G401.6 (cell line): ENCODE data around the gene UBE3B.

Experiments used
- FAIRE-seq: peaks from 2 replicates; lab custom pipeline; 2012; peaks lifted over from hg19 to GRCh38; lab: Jason Lieb, UNC

Gene UBE3B

GRCh38 chr12:109532721-109533486, 55.5 kb downstream of the UBE3B start:
- no peak for FAIRE-seq

GRCh38 chr12:109533487-109533740, 56.0 kb downstream of the UBE3B start:
- FAIRE-seq = no peak

- FAIRE-seq = no peak
Observed at GRCh38 chr12:109534456-109534855, 57.0 kb downstream of the UBE3B start.

- FAIRE-seq = no peak
Observed at GRCh38 chr12:109535231-109535862, 57.9 kb downstream of the UBE3B start.

DNA sequence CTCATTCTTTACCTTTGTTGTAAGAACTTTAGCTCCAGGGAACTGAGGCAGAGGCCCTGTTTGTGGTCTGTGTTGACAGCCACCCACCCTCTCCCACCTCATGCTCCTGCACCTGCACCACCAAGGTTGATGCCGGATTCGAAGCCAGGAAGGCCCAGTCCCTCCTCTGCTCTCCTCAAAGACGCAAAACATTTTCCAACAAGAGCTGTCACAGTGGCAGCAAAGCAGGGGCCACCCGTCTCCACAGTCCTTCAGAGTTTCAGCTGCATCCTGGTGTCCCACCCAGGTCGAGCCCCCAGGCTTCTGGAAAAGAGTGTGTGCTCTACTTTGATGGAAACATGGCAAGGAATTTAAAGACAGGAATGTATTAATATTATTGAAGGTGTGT, 58.4 kb downstream of the UBE3B start:
- FAIRE-seq = no peak

DNA sequence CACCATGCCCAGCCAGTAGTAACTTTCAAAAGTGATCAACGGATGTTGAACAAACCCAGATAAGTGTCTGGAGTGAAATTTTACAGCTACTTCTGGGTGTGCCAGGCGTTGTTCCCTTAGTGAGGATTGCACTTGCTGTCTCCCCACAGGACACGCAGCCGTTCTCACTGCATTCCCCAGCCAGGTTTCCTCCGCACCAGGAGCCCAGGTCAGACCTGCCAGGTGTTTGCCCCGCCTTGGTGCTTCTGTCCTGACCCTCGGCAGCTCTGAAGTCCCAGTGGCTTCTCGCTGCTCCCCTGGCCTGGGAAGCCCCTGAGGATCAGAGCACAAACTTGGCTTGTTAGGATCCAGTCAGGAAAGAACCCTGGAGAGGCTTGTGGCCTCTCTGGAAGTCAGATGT, 59.7 kb downstream of the UBE3B start:
- no peak for FAIRE-seq

DNA sequence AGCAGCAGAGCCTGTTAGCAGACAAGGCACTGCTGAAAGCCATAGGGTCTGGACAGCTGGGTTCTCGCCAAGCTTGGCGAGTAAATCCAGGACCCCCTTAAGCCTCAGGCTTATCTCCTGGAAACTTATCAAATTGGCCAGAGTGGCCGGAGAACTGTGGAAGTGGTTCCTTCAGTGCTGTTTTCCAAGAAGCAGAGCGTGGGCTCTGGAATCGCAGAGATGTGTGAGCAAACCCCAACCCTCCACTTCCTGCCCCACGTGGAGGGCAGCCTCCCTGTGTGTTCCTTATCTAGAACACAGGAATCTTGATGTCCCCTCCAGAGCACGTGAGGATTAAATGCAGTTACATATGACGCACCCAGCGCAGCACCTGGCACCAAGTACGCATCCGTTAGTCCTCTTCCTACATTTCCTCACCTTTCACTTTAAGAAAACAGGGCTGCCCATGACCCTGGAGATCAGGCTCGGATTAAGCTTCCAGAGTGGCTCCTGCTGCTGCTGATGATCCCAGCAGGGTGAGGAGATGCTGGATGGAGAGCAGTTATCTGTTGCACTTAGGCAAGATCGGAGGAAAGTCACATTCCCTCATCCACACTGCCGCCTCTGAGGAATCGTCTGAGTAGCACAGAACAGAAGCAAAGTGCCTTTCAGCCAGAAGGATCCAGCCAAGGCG, 60.9 kb downstream of the UBE3B start:
- FAIRE-seq = no peak

- no peak for FAIRE-seq
Observed at GRCh38 chr12:109539508-109539907, 62.1 kb downstream of the UBE3B start.

- FAIRE-seq = no peak
Observed at GRCh38 chr12:109540526-109541412, 63.3 kb downstream of the UBE3B start.

GRCh38 chr12:109541413-109541726, 63.9 kb downstream of the UBE3B start:
- no peak for FAIRE-seq

- no peak for FAIRE-seq
Observed at GRCh38 chr12:109542014-109542413, 64.6 kb downstream of the UBE3B start.

DNA sequence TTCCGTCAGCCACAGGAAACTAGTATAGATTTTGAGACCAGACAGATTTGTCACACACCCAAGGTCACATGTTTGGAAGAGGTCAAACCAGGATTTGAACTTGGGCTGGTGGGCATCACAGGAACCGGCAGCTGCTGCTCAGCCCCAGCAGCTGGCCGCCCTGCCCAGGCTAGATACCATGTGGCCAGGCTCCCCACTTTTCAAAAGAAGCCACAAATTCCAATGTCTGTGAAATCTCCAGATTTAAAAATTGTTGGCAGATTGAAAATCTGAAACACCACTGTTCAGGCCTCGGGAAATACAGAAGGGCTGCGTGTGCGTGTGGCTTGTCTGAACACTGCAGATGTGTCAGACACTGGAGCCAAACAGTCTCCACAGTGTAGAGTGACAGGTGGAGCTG, 65.4 kb downstream of the UBE3B start:
- no peak for FAIRE-seq

DNA sequence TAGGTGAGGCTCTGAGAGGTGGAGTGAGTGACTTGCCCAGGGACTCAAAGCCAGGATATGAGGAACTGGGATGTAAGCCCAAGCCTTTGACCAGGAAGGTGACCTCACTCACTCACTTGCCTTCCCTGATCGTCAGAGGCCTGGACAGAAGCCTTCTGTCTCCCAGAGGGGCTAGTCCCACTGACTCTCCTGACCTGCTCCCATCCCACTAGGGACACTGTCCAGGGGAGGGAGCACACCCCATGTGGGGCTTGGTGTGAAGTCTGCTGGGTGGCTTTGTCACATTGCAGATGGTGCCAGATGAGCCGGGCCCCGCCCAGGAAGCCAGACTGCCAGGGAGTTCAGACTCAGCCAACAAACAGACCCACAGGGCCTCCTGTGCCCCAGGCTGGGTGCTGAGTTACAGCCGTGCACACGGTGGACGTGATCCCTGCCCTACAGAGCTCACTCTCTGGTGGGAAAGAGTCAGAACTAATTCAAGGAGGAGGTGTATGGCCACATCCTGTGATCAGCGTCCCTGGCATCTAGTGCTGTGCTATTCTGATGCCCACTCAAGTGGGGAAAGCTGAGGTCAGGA, 67.6 kb downstream of the UBE3B start:
- no peak for FAIRE-seq

- no peak for FAIRE-seq
Observed at GRCh38 chr12:109545826-109546225, 68.4 kb downstream of the UBE3B start.

DNA sequence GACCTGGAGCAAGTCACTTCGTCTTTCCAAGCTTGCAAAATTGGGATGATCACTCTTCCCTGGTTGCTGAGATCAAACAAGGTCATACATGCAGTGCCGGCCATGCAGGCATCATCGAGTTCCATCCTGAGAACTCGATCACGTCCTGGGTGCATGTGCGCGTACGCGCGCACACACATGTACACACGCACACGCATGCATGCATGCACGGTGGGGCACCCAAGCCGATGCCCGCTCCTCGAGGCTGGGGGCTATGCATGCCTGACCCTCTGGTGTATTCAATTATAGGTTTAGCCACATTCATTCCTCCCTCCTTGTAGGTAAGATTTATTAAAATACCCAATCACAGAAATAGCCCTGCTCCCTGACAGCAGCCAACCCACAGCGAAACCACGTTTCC, 69.9 kb downstream of the UBE3B start:
- FAIRE-seq = no peak

DNA sequence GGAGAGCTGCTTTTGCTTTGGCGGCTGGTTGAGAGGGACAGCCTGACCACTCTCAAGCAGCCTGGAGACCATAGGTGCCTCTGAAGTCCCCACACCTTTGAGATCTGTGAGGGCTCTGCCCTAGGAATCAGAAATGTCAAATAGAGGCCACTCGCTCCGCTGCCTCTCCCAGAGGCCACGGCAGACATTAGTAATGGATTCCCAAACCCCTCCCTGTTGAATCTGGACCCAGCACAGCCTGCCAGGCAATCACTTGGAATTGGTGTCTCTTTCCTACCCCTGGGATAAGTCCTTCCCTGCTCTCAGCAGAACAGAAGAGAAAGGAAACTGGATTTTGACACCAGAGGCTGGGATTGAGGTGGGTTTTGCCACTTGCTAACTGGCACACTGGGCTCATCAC, 70.8 kb downstream of the UBE3B start:
- no peak for FAIRE-seq

GRCh38 chr12:109549613-109550270, 72.3 kb downstream of the UBE3B start:
- FAIRE-seq = no peak

DNA sequence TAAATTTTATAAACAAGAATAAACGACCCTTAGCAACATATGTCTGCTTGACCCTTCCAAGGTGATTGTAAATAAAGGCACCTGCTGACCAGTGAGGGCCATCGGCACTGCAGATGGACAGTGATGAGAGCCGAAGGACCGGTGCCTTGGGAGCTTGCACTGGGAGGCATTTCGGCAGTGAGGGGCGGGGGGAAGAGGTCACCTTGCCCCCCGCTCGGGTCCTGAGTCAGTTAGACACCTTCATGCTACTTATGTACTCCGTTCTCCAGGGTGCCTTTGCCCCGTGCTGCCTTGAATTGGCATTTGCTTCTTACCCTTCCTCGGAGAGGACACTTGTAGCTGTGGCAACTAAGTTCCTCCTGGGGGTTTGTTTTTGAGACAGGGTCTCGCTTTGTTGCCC, 72.8 kb downstream of the UBE3B start:
- FAIRE-seq = no peak

- FAIRE-seq = no peak
Observed at GRCh38 chr12:109551108-109551507, 73.7 kb downstream of the UBE3B start.

DNA sequence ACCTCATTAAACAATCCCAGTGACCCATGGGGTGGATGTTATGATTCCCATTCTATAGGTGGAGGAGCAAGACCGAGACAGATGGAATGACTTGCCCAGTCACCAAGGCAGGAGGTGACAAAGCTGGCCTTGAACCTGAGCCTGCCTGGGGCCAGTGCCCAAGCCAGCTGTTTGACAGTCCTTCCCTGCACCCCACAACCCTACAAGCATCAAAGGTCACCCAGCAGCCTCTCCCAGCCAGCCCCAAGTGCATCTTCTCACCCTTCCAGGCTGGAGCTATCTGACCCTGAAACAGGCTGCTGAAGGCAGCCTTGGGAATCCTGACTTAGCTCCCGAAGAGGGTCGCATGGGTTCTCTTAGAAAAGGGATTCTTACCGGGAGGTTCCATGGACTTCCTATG, 75.5 kb downstream of the UBE3B start:
- no peak for FAIRE-seq

DNA sequence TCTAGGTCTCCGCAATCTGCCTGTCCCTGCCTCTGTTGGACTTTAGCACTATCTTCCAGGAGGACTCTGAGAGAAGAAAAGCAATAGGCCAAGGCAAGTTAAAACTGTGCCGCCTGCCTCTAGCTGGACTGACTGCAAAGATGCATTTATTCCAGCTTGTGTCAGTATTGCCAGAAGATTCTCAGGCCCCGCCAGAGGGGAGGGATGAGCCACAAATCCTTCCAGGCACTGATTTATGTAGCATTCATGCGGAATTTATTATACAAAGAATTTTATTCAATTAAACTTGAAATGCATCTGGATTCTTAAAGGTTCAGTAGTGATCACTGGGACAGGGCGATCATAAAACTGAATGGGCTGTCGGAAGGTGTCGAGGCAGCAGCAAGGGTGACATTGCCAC, 76.0 kb downstream of the UBE3B start:
- no peak for FAIRE-seq

DNA sequence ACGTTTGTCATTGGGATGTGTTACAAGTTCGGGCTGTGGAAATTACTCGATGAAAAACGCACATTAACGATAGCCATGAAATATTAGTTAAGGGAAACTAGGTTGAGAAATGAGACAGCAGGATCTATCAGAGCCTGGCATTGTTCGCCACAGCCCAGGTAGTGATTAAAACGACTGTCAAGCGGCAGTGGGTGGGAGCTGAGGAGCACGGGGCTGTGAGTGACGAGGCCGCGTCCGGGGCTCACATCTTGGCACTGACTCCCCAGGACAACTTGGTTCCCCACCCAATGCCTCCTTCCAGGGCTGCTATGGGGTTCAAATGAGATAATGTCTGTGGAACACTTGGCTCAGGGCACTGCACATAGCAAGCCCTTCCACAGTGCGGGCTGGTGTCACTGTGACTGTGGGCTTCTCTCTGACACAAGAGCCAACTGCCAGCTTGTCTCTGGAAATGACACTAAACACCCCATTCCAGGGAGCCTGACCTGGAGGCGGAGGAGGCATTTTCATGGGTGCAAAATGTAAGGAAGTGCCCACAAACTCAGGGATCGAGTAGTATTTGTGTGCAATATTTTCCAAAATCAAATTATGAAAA, 76.6 kb downstream of the UBE3B start:
- no peak for FAIRE-seq
